HG03439 (cell line): ENCODE results near the gene DAO.

Source experiments
- ATAC-seq: cut with Tn5 transposase; IDR thresholded peaks from one replicate; pipeline ENCODE4 v1.9.1; 2021; ENCODE audit warnings: mild to moderate bottlenecking, moderate library complexity; ENCODE audit not compliant: unreplicated experiment

Gene DAO

GRCh38 chr12:108918206-108918605, 38.3 kb downstream of the DAO start:
- ATAC-seq = no peak

DNA sequence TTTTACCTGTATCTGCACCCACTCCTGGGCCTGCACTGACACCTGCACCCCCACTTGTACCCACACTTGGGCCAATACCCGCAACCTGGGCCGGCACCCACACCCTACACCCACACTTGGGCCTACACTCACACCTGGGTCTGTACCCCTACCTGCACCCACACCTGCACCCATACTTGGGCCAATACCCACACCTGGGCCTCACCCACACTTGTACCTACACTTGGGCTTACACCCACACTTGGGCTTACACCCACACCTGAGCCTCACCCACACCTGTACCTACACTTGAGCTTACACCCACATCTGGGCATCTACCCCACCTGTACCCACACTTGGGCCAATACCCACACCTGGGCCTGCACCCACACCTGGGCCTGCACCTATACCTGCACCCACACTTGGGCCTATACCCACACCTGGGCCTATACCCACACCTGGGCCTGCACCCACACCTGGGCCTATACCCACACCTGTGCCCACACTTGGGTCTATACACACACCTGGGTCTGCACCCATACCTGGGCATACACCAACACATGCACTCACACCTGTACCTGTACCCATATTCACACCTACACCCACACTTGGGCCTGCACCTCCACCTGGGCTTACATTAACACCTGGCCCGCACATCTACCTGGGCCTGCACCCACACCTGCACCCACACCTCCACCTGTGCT, 39.2 kb downstream of the DAO start:
- ATAC-seq = no peak

DNA sequence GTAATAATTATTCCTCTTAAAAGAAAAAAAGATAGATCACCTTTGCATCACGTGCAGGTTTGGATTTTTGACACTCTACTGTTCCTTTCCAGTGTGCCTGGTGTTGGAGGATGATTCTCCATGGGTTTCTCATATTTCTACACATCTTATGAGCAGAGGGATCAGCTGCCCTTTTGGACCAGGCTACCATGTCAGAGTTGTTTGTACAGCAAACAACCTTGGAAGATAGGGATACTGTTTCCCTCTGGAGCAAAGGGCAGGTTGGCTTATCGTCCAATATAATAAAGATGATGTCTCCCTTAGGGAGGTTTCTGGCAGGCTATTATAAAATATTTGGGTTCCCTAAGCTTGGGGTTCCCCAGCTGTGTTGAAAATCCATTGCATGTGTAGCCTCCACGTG, 42.1 kb downstream of the DAO start:
- no peak for ATAC-seq

GRCh38 chr12:108922918-108923317, 43.0 kb downstream of the DAO start:
- no peak for ATAC-seq

- no peak for ATAC-seq
Observed at GRCh38 chr12:108928695-108929094, 48.8 kb downstream of the DAO start.

- no peak for ATAC-seq
Observed at GRCh38 chr12:108930155-108930554, 50.3 kb downstream of the DAO start.

- ATAC-seq = no peak
Observed at GRCh38 chr12:108930756-108931155, 50.9 kb downstream of the DAO start.

DNA sequence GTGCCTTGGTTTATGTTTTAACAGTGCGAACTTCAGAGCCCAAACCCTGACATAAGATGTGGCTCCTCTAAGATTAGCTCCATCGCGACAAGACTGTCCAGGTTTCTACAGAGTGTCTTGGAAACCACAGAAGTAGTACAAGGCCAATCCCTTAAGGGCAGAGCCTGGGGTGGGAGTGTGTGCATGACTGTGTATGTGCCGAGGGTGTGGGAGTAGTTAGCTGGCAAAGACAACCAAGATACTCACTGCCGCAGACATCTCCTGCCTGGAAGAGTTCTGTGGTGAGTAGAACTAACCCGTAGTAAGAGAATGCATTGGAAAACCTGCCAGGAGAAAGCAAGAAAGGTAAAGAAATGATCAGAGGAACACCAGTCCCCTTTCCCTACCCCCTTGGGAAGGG, 54.1 kb downstream of the DAO start:
- ATAC-seq = no peak

DNA sequence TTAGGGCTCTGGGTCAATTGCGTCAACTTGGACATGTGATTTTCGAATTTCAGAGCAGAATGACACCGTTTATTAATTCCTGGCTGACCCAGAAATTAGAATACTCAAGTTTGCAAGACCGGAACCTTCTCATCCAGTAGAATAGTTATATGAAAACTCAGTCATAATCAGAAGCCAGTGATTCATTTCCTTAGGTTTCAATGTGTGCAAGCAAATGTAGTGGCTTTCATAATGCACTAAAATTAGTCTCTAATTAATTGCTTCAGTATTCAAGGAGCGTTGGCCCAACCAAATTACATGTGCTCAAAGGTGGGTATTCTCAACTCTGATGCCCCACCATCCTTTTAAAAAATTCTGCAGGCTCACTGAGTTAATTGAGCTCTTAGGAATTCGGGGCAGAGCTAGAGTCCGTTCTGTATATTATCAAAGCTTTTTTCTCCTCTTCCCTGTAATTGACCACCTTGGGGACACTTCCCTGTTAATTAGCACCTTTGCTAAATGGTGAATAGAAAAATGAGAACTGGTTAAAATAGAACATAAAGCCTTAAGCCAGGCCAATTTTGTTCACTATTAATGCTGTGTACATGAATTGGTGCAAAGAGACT, 55.4 kb downstream of the DAO start:
- no peak for ATAC-seq

- no peak for ATAC-seq
Observed at GRCh38 chr12:108938247-108938924, 58.5 kb downstream of the DAO start.

- ATAC-seq = no peak
Observed at GRCh38 chr12:108939594-108939993, 59.7 kb downstream of the DAO start.

DNA sequence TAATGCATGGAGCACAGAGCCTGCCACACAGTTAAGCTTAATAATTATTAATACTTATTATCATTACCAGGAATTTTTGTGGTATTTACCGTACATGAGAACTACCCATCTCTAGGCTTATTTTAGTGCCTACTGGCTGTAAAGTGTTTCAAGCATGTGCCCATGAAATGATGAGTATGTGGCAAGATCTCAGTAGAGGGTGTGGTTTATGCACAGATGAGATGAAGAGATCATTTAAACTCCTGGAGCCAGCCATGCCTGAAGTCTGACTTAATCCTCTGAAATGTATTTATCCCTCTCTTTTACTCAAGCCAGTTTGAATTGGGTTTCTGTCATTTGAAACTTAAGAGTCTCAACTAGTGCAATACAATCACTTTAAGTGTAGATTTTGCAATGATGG, 60.2 kb downstream of the DAO start:
- no peak for ATAC-seq

- ATAC-seq = no peak
Observed at GRCh38 chr12:108947097-108947496, 67.2 kb downstream of the DAO start.

DNA sequence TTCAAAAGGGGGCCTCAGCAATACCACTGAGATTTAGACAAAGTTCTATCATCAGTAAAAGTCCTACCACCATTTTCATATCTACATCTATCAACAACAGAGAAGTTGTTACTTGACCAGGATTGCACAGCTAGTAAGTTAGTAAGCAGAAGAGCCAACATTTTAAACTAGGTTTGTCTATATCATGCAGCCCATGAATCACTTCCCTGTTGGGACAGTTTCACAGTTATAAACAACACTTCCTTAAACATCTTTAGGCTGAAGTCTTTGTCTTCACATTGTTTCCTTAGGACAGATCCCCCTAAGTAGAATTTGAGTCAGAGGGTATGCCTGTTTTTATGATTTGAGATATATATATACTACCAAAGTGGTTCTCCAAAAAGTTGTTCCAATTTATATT, 68.5 kb downstream of the DAO start:
- ATAC-seq = no peak

DNA sequence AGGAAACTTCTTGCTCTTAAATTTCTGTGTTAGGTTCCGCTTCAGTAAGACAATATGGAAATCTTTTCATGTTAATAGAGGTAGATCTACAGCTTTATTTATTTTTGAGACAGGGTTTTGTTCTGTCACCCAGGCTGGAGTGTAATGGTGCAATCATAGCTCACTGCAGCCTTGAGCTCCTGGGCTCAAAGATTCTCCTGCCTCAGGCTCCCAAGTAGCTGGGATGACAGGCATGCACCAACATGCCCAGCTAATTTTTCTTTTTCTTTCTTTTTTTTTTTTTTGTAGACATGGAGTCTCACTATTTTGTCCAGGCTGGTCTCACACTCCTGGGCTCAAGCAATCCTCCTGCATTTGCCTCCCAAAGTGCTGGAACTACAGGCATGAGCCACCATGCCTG, 70.1 kb downstream of the DAO start:
- no peak for ATAC-seq
